Measurements from ENCODE around the gene LAIR2.
"Not testable (repeated sequence)": the region's sequence is repeated elsewhere in the genome, so short reads cannot be mapped to it uniquely, and the experiment has no call there.

DNA sequence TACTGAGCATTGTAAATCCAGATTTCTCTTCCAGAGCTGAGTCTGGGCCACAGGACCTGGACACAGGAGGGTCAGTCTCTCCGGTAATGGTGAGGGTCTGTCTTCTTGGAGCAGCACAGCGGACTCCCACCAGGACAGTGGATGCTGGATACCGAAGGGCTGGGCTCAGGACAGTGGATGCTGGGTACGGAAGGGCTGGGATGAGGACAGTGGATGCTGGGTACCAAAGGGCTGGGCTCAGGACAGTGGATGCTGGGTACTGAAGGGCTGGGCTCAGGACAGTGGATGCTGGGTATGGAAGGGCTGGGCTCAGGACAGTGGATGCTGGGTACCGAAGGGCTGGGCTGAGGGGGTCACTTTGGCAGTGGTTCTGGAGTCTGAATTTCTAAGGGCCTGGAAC is 9.6 kb upstream of the LAIR2 start:
- TF ChIP-seq CTCF (IDR thresholded peaks at IDR 0.05; ENCODE audit: borderline replicate concordance, extremely low read depth, low read length, poor library complexity, severe bottlenecking); EZH2 (IDR thresholded peaks at IDR 0.05; ENCODE audit: borderline replicate concordance, low read depth, low read length, severe bottlenecking): not testable (repeated sequence)
